ENCODE data around the gene PGM2. TPM values are rescaled to one million over a fixed set of nuclear protein-coding genes. Genes with fewer than 3 reads are reported as not detected.

The PGM2 gene
- total RNA-seq, 1 donor from 2014 or later, result 37.6 TPM

DNA sequence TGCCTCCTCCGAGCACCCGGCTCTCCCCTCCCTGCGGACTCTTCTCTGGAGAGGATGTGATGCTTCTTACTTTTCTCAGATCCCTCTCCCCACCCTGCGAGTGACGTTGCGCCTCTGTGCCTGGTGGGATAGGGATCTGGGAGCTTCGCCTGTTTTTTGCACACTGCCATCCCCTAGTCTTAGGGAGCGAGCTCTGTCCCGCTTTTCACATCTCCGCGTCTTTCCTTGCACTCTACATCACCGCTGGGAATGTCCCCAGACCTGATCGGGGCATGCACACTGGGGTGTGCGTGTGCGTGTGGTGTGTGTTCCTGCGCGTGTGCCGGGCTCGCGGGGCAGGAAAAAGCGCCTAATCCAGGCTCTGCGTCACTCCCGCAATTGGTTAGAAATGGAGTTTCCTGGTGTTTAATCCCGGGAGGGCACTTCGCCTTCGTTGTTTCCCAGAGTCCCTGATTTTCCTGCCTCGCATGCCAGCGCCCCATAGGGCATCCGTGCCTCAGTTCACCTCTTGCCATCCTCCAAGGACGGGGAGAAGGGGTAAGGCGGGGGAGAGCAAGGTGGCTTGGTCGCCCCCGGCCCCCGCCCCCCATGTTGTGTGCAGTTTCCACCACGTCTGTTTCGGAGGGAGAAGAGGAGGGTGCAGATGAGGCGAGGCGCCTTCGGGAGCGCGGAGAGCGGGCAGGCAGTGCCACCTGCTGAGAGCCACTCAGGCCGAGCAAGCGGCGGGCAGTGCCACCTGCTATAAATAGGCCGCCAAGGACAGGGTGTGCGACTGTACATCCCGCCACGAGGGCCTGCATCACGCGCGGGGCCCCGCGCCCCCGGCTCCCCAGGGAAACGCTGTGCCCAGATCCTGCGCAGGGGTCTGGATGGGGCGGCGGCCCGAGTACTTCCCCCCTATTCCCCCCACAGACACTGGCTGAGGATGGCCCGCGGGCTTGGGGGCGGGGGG is 63.6 kb downstream of the PGM2 start:
- DNase-seq (ENCODE audit: extremely low spot score, unreplicated experiment), result no peak
- TF ChIP-seq, protein P1, sequence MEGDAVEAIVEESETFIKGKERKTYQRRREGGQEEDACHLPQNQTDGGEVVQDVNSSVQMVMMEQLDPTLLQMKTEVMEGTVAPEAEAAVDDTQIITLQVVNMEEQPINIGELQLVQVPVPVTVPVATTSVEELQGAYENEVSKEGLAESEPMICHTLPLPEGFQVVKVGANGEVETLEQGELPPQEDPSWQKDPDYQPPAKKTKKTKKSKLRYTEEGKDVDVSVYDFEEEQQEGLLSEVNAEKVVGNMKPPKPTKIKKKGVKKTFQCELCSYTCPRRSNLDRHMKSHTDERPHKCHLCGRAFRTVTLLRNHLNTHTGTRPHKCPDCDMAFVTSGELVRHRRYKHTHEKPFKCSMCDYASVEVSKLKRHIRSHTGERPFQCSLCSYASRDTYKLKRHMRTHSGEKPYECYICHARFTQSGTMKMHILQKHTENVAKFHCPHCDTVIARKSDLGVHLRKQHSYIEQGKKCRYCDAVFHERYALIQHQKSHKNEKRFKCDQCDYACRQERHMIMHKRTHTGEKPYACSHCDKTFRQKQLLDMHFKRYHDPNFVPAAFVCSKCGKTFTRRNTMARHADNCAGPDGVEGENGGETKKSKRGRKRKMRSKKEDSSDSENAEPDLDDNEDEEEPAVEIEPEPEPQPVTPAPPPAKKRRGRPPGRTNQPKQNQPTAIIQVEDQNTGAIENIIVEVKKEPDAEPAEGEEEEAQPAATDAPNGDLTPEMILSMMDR (conservative IDR thresholded peaks at IDR 0.05), result no peak
- H3K27ac Mint-ChIP-seq, result peak overlapping the region; percentile 31
- peaks cover 72% of the 10 kb centered on the region for H3K27me3 Mint-ChIP-seq
- H3K9me3 Mint-ChIP-seq, result no peaks in the 10 kb centered on the region
- H3K36me3 Mint-ChIP-seq, result no peaks in the 10 kb centered on the region
- H3K4me3 Mint-ChIP-seq, result peak overlapping the region; percentile 85
- no peaks in the 10 kb centered on the region for H3K4me1 Mint-ChIP-seq (ENCODE audit: unreplicated experiment)

DNA sequence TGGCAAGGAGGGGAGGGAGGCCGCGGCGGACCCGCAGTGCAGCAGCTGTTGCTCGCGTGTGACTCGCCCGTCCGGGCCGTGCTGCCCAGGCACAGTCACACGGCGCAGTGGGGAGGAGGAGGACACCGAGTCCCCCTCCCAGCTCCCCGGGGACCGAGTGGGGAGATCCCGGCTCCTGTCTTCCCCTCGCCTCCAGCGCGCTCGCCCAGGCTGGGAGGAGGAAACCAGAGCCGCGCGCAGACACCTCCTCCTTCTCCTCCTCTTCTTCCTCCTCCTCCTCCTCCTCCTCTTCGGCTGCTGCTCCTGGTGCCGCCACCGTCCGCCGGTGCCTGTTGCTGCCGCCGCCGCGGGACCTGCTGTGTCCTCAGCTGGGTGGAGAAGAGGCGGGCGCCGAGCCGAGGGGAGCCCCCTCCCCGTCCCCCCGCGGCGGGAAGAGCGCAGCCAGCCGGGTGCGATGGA is 64.3 kb downstream of the PGM2 start, which contains the start of gene TBC1D1:
Gene TBC1D1 (plus strand): TSS at position 284 of the 459 bp plus-strand sequence. CDS start 11,012 bp downstream, outside the sequence.
- H3K4me1 Mint-ChIP-seq (ENCODE audit: unreplicated experiment), result no peaks in the 10 kb centered on the region
- no peaks in the 10 kb centered on the region for H3K9me3 Mint-ChIP-seq
- no peak for DNase-seq (ENCODE audit: extremely low spot score, unreplicated experiment)
- H3K4me3 Mint-ChIP-seq, result peak within 1 kb of the TSS; percentile 91
- H3K27me3 Mint-ChIP-seq, result peaks cover 74% of the 10 kb centered on the region
- H3K36me3 Mint-ChIP-seq, result no peaks in the 10 kb centered on the region
- H3K27ac Mint-ChIP-seq, result peak within 1 kb of the TSS; percentile 43
- TF ChIP-seq, protein P1 (conservative IDR thresholded peaks at IDR 0.05), result no peak

DNA sequence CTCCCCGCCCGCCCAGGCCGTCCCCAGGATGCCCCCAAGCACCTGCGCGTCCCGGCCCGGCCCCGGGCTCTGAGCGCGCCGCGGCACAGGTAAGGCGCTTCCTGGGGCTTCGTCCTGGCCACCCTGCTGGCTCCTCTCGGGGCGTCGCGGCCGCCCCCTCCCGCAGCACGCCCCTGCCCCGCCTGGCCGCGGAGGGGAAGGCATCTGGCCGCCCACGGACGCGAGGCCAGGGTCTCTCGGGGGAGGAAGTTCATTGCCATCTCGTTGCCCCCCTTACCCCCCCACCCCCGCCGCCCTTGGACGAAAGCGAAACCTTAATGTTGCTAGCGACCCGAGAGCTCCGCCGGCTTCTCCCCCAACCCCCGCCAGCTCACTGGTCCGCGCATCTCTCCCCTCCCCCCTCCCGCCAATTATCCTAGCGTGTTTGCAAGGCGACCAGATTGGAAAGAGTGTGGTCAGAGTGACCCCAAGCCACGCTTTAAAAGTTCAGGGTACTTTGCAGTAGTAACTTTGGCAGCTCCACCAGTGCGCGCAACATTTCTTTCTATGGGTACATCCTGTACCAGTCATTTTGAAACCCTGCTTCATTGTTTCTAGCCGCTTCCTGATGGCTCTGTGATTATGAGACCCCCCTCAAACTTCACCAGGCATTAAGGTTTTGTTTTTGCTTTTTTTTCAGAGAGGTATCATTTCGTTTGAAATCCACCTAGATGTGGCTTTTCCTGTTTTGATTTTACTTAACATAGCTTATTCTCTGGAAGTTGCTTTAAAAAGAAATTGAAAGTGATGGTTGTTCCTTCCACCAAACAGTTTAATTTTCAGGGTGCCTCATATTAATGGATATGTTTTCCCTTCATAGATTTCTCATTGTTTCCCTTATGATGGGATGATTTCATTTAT is 65.0 kb downstream of the PGM2 start:
- no peak for DNase-seq (ENCODE audit: extremely low spot score, unreplicated experiment)
- peak overlapping the region; percentile 91 for H3K4me3 Mint-ChIP-seq
- TF ChIP-seq, protein P1 (conservative IDR thresholded peaks at IDR 0.05), result peak; percentile 21
- no peaks in the 10 kb centered on the region for H3K9me3 Mint-ChIP-seq
- H3K27ac Mint-ChIP-seq, result peak overlapping the region; percentile 43
- no peaks in the 10 kb centered on the region for H3K4me1 Mint-ChIP-seq (ENCODE audit: unreplicated experiment)
- H3K36me3 Mint-ChIP-seq, result no peaks in the 10 kb centered on the region
- peaks cover 78% of the 10 kb centered on the region for H3K27me3 Mint-ChIP-seq

DNA sequence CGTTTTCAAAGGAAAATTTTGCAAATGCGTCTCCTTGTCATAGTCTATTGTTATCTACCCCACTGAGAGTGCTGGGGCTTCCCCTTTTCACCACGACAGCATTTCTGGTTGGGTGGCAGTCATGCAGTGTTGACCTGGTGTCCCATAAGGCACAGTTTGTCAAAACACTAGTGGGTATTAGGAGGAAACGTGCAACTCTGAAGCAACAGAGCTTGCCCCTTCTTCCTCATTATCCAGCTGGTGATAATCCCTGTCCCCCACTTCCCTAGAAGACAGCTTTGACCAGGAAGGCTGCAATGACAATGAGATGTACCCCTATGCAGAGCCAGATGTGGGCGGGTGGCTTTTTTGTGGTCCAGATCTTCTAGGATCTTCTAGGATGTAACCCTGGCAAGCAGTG is 66.2 kb downstream of the PGM2 start:
- Mint-ChIP-seq H3K4me3 (peak overlapping the region; percentile 44), H3K4me1 (ENCODE audit: unreplicated experiment) (no peaks in the 10 kb centered on the region), H3K27ac (no peak overlapping the region), H3K36me3 (no peaks in the 10 kb centered on the region), H3K9me3 (no peaks in the 10 kb centered on the region), H3K27me3 (peaks cover 82% of the 10 kb centered on the region)
- no peak for DNase-seq (ENCODE audit: extremely low spot score, unreplicated experiment)
- TF ChIP-seq, protein P1 (conservative IDR thresholded peaks at IDR 0.05), result no peak

DNA sequence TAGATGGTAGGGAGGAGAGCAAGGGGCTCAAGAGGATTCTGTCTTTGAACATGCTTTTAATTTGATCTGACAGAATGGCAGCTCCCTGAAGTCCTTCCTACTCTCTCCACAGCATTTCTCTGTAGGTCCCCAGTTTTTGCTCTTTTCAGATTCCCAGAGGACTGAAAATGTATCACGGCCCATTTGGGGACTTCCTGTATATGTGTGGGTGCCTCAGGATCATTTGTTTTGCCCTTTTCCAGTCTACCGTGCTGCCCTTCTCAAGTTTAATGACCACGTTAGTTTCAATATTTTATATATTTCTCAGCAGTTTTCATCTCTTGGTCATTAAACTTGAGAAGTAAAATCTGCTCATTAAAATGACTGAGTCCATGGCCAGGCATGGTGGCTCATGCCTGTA is 66.7 kb downstream of the PGM2 start:
- Mint-ChIP-seq H3K4me1 (ENCODE audit: unreplicated experiment) (no peaks in the 10 kb centered on the region), H3K36me3 (no peaks in the 10 kb centered on the region), H3K9me3 (no peaks in the 10 kb centered on the region), H3K4me3 (no peak overlapping the region), H3K27me3 (peaks cover 77% of the 10 kb centered on the region), H3K27ac (no peak overlapping the region)
- DNase-seq (ENCODE audit: extremely low spot score, unreplicated experiment), result no peak
- TF ChIP-seq, protein P1 (conservative IDR thresholded peaks at IDR 0.05), result no peak
